ENCODE measurements around the gene UNC5A.

The UNC5A gene

DNA sequence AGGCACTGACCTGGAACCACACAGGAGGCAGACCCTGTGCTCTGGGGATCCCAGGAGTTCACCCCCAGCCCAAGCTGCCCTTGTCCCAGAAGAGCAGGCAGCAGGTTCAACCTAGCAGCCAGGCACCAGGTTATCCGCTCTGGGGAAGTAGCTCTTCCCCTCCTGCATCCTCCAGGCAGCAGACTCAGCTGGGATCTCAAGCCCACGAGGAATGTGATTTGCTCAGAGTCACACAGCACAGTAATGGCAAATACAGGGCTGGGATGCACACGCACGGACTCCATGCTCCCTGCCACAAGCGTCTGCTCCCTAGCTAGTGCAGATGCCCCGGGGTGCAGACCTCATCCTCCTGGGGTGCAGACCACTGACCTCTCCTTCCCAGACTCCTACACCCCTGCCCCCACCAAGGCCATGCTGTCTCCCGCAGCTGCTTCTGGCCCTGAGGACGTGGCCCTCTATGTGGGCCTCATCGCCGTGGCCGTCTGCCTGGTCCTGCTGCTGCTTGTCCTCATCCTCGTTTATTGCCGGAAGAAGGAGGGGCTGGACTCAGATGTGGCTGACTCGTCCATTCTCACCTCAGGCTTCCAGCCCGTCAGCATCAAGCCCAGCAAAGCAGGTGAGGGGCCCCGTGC lies 63.3 kb downstream of the UNC5A start:
- in situ Hi-C loops (cut with HindIII; ENCODE audit: low pct_unique_long_range_greater_than_20kb, low sequenced_read_pairs) = no loop called here
- TF ChIP-seq JUND (IDR thresholded peaks at IDR 0.05; ENCODE audit: low read depth) = no peak
- DNase-seq (ENCODE audit: low read depth in 1 of 2, low spot score in 1 of 2) = no peak

- in situ Hi-C loops (cut with HindIII; ENCODE audit: low pct_unique_long_range_greater_than_20kb, low sequenced_read_pairs) = no loop called here
- DNase-seq (ENCODE audit: low read depth in 1 of 2, low spot score in 1 of 2) = no peak
- no peak for TF ChIP-seq JUND (IDR thresholded peaks at IDR 0.05; ENCODE audit: low read depth)
Measured at GRCh38 chr5:176874198-176874780, 63.9 kb downstream of the UNC5A start.

GRCh38 chr5:176875014-176875550 lies 64.7 kb downstream of the UNC5A start:
- TF ChIP-seq JUND (IDR thresholded peaks at IDR 0.05; ENCODE audit: low read depth) = no peak
- no peak for DNase-seq (ENCODE audit: low read depth in 1 of 2, low spot score in 1 of 2)
- in situ Hi-C loops (cut with HindIII; ENCODE audit: low pct_unique_long_range_greater_than_20kb, low sequenced_read_pairs) = no loop called here

- in situ Hi-C loops (cut with HindIII; ENCODE audit: low pct_unique_long_range_greater_than_20kb, low sequenced_read_pairs) = no loop called here
- no peak for DNase-seq (ENCODE audit: low read depth in 1 of 2, low spot score in 1 of 2)
- no peak for TF ChIP-seq JUND (IDR thresholded peaks at IDR 0.05; ENCODE audit: low read depth)
Measured at GRCh38 chr5:176875783-176876505, 65.6 kb downstream of the UNC5A start.

DNA sequence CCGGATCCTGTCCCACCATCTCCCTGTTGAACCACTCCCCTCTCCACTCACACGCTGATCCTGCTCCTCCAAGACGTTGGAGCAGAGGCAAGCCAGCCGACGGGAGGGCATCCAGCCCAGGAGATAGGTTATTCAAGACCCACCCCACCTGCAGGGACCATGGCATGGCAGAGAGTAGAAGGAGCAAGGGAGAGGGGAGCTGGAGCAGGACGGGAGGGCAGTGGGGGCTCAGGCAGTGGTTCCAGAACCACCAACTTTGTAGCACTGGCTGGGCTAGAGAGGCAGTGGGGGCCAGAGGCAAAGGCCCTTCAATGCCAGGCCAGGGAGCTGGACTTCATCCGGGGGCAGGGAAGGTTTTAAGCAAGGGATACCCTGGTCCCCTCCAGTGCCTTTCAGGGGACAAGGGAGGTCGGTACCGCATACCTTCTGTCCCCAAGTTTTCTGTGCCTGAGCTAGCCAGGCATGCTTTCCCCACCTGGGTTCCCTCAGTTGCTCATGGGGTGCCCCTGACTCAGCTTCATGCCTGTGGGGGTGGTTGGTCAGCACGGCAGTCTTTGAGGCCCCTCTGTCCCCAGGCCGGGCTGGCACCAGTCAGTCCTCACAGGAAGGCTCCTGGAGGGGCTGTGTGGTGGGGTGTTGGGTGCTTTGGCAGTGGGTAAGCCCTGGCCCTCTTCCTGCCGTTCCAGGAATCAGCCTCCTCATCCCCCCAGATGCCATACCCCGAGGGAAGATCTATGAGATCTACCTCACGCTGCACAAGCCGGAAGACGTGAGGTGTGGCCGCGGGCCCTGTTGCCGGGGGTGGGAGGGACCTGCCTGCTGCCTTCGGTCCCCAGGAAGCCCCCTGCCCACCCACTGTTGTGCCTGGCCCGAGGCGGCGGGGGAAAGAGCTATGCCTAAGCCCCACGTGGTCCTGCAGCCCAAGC lies 66.4 kb downstream of the UNC5A start:
- TF ChIP-seq JUND (IDR thresholded peaks at IDR 0.05; ENCODE audit: low read depth) = no peak
- DNase-seq (ENCODE audit: low read depth in 1 of 2, low spot score in 1 of 2) = no peak
- in situ Hi-C loops (cut with HindIII; ENCODE audit: low pct_unique_long_range_greater_than_20kb, low sequenced_read_pairs) = no loop called here

DNA sequence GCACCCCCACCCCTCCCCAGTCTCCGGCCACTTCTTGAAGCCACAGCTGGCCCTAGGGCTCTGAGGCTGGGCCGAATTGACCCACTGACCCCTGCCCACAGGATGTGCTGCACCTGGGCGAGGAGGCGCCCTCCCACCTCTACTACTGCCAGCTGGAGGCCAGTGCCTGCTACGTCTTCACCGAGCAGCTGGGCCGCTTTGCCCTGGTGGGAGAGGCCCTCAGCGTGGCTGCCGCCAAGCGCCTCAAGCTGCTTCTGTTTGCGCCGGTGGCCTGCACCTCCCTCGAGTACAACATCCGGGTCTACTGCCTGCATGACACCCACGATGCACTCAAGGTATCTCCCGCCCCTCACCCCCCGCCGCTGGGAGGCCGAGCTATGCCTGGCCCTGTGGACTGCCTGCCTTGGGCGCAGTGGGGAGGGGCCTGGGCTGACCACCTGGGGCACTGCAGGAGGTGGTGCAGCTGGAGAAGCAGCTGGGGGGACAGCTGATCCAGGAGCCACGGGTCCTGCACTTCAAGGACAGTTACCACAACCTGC lies 67.5 kb downstream of the UNC5A start:
- in situ Hi-C loops (cut with HindIII; ENCODE audit: low pct_unique_long_range_greater_than_20kb, low sequenced_read_pairs) = no loop called here
- TF ChIP-seq JUND (IDR thresholded peaks at IDR 0.05; ENCODE audit: low read depth) = no peak
- no peak for DNase-seq (ENCODE audit: low read depth in 1 of 2, low spot score in 1 of 2)

GRCh38 chr5:176878463-176878862 lies 68.1 kb downstream of the UNC5A start:
- in situ Hi-C loops (cut with HindIII; ENCODE audit: low pct_unique_long_range_greater_than_20kb, low sequenced_read_pairs) = no loop called here
- DNase-seq (ENCODE audit: low read depth in 1 of 2, low spot score in 1 of 2) = no peak
- no peak for TF ChIP-seq JUND (IDR thresholded peaks at IDR 0.05; ENCODE audit: low read depth)

- in situ Hi-C loops (cut with HindIII; ENCODE audit: low pct_unique_long_range_greater_than_20kb, low sequenced_read_pairs) = no loop called here
- no peak for TF ChIP-seq JUND (IDR thresholded peaks at IDR 0.05; ENCODE audit: low read depth)
- no peak for DNase-seq (ENCODE audit: low read depth in 1 of 2, low spot score in 1 of 2)
Measured at GRCh38 chr5:176878906-176879662, 68.7 kb downstream of the UNC5A start.

- in situ Hi-C loops (cut with HindIII; ENCODE audit: low pct_unique_long_range_greater_than_20kb, low sequenced_read_pairs) = no loop called here
- DNase-seq (ENCODE audit: low read depth in 1 of 2, low spot score in 1 of 2) = no peak
- no peak for TF ChIP-seq JUND (IDR thresholded peaks at IDR 0.05; ENCODE audit: low read depth)
Measured at GRCh38 chr5:176879663-176880361, 69.5 kb downstream of the UNC5A start.

- in situ Hi-C loops (cut with HindIII; ENCODE audit: low pct_unique_long_range_greater_than_20kb, low sequenced_read_pairs) = no loop called here
- no peak for TF ChIP-seq JUND (IDR thresholded peaks at IDR 0.05; ENCODE audit: low read depth)
- DNase-seq (ENCODE audit: low read depth in 1 of 2, low spot score in 1 of 2) = no peak
Measured at GRCh38 chr5:176880366-176881020, 70.1 kb downstream of the UNC5A start.

Measured in T47D (cell line).